Hippocampal formation (tissue), 2 donors: Measurements from ENCODE around the gene POLR3K.
"Not testable (repeated sequence)": the region's sequence is repeated elsewhere in the genome, so short reads cannot be mapped to it uniquely, and the experiment has no call there.

Experiments used
- DNase-seq, 2 donors: peaks; one replicate each; lab custom pipeline; 2025; lab: John Stamatoyannopoulos, UW

The POLR3K gene

DNA sequence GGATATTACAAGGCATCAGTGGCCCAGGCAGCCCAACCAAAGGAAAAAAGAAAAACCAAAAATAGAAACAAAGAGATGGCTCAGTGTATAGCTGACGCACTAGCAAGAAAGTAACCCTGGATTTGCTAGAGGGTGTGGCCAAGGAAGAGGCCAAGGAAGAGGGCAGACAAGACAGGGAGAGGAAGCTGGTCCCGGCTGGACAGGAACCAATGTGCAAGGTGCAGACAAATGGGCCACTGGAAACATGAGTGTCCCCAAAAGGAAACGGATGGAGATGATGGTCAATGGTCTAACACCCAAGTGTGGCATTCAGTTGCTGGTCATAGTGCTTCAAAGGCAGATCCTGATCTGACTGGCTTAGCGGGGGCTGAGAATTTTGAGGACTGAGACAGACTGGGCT, 10.7 kb downstream of the POLR3K start:
- DNase-seq, result no peak

DNA sequence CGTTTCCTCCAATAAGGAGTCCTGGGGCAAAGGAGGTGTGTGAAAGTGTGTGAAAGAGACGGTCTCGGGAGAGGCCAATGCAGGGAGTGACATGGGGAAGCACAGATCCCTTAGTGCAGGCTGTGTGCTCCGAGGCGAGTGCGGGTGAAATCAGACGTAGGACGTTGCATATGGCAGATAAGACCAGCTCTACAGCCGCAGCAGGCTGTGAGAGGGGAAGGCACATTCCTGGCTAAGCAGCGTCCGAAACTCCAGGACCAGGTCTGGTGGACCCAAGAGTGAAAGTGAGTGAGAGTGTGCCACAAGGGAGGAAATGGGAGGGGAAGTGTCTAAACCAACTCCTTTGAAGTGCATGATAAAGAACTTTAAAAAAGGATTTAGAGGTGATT, 11.3 kb downstream of the POLR3K start:
- no peak for DNase-seq

DNA sequence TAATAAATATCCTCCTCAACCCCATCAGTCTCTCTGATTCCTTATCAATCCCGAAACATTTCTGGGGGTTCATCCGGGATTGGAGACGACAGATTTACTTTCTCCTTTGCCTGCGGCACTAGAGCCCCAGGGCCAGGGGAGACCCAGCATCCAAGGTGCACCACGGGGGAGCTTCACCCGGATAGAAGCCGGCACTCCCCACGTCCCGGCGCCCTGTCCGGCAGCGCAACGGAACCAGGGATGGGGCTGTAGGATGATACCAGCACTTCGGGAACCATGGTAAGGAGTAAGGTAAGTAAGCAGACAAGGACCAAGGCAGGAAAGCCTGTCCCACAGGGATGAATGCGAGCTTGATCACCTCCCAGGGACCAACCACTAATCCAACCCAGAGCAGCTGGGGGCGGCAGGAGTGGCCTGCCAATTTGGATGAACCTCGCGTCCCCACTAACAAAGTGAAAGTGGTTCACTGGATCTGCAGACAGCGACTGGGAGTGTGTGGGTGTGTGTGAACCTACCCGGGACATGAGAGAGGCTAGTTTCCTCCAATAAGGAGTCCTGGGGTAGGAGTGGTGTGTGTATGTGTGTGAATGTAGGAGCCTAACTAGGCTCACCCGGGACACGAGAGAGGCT, 11.9 kb downstream of the POLR3K start:
- no peak for DNase-seq

GRCh38 chr16:38941-39892, 14.2 kb downstream of the POLR3K start:
- no peak for DNase-seq

GRCh38 chr16:38206-38605, 15.2 kb downstream of the POLR3K start:
- DNase-seq, result not testable (repeated sequence)

GRCh38 chr16:37511-37910, 15.9 kb downstream of the POLR3K start:
- DNase-seq, result no peak

DNA sequence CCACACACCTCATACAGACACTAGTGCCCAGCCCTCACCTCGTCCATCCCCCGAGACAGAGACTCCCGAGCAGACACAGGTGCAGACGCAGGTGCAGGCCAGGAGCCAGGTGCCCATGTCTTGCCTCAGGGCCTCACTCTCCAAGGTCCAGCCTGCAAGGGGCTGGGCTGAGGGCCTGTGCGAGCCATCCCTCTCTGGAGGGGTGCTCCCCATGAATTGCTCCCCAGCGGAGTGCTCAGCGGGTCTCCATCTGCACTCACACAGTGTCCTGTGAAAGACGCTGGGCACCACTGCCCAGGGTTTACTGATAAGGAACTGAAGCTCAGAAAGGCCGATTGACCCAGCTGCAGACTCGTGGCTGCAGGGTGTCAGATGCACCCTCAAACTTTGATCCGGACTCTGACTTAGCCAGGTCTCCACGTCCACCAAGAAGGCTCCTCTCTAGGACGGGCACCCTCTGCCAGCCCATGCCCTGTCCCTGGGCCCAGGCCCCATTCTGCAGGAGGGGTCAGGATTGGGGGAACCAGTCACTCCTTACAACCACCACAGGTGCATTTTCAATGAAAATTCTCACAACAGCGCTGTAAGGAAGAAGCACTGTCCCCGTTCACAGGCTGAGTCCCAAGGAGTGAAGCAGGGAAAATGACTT, 16.9 kb downstream of the POLR3K start:
- no peak for DNase-seq

DNA sequence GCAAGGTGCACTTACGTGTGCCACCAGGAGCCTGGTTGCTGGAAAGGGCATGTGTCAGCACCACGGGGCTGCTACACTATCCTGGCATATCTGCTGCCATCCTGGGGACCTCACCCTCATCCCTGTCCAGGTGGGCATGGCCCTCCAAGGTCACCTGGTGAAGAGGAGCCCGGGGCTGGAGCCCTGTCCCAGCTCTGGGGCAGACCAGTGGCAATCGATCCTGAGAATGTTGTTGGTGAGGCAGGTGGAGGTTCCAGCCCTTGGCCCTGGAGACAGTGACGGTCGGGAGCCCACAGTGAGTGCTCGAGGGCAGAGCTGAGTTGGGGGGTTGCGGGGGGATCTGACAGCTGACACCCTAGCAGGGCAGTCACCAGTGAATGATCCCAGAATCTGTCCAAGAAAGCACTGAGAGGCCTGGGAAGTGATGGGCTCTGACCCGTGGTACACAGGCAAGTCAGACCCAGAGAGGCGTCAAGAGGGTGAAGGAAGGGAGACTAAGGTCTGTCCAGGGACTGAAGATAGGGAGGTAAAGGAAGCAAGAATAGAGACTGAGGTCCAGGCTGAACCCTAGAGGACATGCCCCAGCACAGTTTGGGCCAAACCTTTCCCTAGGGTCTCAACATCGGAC, 17.6 kb downstream of the POLR3K start:
- no peak for DNase-seq

GRCh38 chr16:35011-35677, 18.3 kb downstream of the POLR3K start:
- DNase-seq, result no peak

DNA sequence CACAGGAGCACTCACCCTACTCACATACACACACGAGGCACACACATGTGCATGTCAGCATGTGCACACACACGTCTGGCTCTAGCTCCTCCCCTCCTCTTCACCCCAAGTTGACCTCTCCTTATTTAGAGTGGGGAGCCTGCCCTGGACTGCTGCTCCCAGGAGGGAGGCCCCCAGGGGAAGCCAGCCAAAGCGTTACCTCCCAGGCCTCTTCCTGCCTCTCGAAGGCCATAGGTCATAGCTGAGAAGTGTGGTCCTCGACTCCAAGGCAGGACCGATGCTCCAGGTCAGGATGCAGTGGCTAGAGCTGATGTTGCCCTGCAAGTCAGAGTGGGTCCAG, 18.8 kb downstream of the POLR3K start:
- DNase-seq, result no peak

DNA sequence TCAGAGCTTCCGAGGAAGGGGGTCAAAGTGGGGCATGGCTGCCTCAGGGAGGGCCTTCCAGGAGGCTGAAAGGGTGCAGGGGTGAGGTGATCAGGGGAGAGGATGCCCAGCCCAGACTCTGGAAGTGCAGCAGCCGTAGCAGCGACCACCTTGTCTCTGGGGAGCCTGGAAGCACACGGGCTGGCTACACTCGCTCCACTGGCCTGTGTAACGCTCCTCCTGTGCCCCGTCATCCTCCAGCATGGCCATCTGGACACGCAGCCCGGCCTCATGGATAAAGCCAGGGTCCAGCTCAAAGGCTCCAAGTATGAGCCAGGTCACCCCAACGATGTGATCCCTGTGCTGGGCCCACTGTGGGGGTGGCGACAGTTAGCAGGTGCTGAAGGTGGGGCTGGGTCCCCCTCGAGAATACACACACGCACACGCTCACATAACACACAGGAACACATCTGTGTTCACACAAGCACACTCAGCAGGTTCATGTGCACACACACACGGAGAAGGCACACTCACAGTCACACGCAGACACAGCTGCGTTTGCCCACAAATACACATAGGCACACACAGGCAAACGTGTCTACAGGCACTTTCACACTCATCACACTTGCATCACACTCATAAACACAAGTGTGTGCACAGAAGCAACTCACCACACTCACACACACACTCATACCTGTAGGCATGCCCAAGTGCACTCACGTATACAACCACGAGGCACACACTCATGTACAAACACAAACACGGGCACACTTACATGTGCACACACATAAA, 19.3 kb downstream of the POLR3K start:
- no peak for DNase-seq

DNA sequence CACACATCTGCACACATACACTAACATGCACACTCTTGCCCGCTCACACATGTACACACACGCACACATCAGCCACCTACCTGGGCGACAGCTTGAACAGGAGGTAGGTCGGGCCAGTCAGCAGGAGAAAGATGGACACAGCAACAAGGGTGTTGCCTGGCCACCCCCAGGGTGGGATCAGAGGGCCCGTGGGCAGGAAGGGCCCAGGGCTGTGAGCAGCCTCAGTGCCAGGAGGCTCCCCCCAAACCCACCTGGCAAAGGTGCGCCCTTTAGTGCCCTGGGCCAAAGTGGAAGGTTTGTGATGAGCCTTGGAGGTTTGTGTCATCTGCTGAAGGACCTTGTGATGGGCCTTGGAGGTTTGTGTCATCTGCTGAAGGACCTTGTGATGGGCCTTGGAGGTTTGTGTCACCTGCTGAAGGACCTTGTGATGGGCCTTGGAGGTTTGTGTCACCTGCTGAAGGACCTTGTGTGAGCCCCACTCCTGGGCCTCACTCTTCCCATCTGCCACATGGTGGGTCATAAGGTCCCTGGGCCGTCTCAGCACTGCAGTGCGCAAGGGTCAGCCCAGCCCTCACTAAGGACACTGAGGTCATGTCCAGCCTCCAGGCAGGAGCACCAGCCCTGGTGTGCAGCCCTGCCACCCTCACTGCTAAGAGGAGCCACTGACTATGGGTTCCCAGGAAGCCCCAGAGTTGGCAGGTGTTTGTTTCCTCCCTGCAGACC, 20.1 kb downstream of the POLR3K start:
- not testable (repeated sequence) for DNase-seq

DNA sequence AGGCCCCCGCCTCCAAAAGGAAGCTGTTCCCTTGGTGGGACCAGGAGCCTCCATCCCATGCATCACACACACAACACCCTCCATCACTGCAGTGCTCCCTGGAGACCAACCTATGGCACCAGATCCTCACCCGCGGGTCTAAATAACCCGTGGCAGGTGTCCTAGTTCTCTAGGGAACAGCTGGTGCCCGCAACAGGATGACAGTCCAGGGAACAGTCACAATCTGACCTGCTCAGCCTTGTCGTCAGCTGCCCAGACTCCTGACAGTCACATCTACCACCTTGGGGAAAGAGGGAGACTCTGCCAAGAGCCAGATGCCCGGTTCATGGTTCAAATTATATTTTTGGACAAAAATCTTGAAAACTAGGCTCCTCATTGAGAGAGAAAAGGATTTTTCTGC, 22.8 kb downstream of the POLR3K start:
- not testable (repeated sequence) for DNase-seq

DNA sequence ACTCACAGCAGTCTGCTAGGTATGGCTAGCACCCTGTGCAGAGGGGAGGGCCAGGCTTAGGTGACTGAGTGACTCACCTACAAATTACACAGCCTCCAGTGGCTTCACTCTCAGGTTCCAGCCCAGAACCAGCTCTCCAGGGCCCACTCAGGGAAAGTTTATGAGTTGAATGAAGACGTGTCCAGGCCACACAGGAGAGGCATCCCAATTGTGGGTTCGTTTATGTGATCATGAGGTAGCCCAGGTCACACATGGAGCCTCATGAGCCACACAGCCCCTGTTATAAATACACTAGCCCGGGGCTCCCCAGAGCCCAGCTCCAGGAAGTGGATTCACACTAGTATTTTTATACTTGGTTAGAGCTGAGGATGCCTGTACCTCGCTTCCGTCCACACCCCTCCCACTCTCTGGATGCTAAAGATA, 27.5 kb downstream of the POLR3K start:
- DNase-seq, result not testable (repeated sequence)

DNA sequence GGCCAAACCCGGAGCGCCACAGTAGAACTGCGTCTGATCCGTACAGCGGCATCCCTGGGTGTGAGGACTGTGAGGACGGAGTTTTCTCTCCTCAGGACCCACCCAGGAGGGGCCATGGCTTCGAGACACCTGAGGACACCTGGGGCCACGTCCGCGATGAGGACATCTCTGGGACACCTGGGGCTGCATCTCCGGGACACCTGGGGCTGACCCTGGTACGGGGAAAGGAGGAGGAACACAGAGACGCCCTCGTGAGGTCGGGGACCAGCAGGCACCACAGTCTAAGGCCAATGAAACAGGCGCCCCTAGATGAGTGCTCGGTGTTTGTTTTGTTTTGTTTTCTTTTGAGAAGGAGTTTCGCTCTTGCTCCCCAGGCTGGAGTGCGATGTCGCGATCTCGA, 29.3 kb downstream of the POLR3K start:
- not testable (repeated sequence) for DNase-seq

DNA sequence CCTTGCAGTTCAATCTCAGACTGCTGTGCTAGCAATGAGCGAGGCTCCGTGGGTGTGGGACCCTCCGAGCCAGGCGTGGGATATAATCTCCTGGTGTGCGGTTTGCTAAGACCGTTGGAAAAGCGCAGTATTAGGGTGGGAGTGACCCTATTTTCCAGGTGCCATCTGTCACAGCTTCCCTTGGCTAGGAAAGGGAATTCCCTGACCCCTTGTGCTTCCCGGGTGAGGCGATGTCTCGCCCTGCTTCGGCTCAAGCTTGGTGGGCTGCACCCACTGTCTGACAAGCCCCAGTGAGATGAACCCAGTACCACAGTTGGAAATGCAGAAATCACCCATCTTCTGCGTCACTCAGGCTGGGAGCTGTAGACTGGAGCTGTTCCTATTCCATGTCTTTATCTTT, 32.5 kb downstream of the POLR3K start:
- not testable (repeated sequence) for DNase-seq

GRCh38 chr16:17062-17765, 36.2 kb downstream of the POLR3K start:
- DNase-seq, result not testable (repeated sequence)

DNA sequence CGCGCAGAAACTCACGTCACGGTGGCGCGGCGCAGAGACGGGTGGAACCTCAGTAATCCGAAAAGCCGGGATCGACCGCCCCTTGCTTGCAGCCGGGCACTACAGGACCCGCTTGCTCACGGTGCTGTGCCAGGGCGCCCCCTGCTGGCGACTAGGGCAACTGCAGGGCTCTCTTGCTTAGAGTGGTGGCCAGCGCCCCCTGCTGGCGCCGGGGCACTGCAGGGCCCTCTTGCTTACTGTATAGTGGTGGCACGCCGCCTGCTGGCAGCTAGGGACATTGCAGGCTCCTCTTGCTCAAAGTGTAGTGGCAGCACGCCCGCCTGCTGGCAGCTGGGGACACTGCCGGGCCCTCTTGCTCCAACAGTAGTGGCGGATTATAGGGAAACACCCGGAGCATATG, 42.6 kb downstream of the POLR3K start:
- DNase-seq, result peak in 1 of 2 donors; percentile 36

- DNase-seq, result no peak
These were observed 43.3 kb downstream of the POLR3K start for GRCh38 chr16:9903-10665.
